Measurements from ENCODE around the gene NEDD8.

Gene NEDD8

GRCh38 chr14:24254630-24255392, 22.6 kb upstream of the NEDD8 start:
- Mint-ChIP-seq H3K4me3 (no peak overlapping the region), H3K27me3 (ENCODE audit: low read depth, poor library complexity) (peaks cover 3% of the 10 kb centered on the region), H3K27ac (no peak overlapping the region), H3K36me3 (ENCODE audit: low read depth) (no peaks in the 10 kb centered on the region), H3K4me1 (no peaks in the 10 kb centered on the region), H3K9me3 (no peaks in the 10 kb centered on the region)
- TF ChIP-seq CTCF (IDR thresholded peaks at IDR 0.05): no peak
- DNase-seq: no peak

GRCh38 chr14:24253936-24254335, 21.8 kb upstream of the NEDD8 start:
- no peak for TF ChIP-seq CTCF (IDR thresholded peaks at IDR 0.05)
- Mint-ChIP-seq H3K27ac (no peak overlapping the region), H3K36me3 (ENCODE audit: low read depth) (no peaks in the 10 kb centered on the region), H3K4me1 (no peaks in the 10 kb centered on the region), H3K4me3 (no peak overlapping the region), H3K27me3 (ENCODE audit: low read depth, poor library complexity) (peaks cover 9% of the 10 kb centered on the region), H3K9me3 (no peaks in the 10 kb centered on the region)
- DNase-seq: no peak

- DNase-seq: no peak
- no peak overlapping the region for H3K27ac Mint-ChIP-seq
- H3K36me3 Mint-ChIP-seq (ENCODE audit: low read depth): no peaks in the 10 kb centered on the region
Measured at GRCh38 chr14:24252289-24253124, 20.3 kb upstream of the NEDD8 start.

GRCh38 chr14:24251880-24252288, 19.7 kb upstream of the NEDD8 start:
- no peaks in the 10 kb centered on the region for H3K36me3 Mint-ChIP-seq (ENCODE audit: low read depth)
- H3K4me3 Mint-ChIP-seq: no peak overlapping the region
- H3K27me3 Mint-ChIP-seq (ENCODE audit: low read depth, poor library complexity): peaks cover 14% of the 10 kb centered on the region
- no peaks in the 10 kb centered on the region for H3K9me3 Mint-ChIP-seq
- H3K27ac Mint-ChIP-seq: no peak overlapping the region
- no peaks in the 10 kb centered on the region for H3K4me1 Mint-ChIP-seq
- DNase-seq: no peak
- TF ChIP-seq CTCF (IDR thresholded peaks at IDR 0.05): no peak

More at GRCh38 chr14:24252289-24253124, 20.3 kb upstream of the NEDD8 start:
- H3K4me3 Mint-ChIP-seq: no peak overlapping the region
- TF ChIP-seq CTCF (IDR thresholded peaks at IDR 0.05): no peak
- H3K4me1 Mint-ChIP-seq: no peaks in the 10 kb centered on the region
- H3K27me3 Mint-ChIP-seq (ENCODE audit: low read depth, poor library complexity): peaks cover 11% of the 10 kb centered on the region
- H3K9me3 Mint-ChIP-seq: no peaks in the 10 kb centered on the region

- no peak for TF ChIP-seq CTCF (IDR thresholded peaks at IDR 0.05)
- no peak for DNase-seq
- H3K4me3 Mint-ChIP-seq: no peak overlapping the region
- H3K27ac Mint-ChIP-seq: no peak overlapping the region
- no peaks in the 10 kb centered on the region for H3K36me3 Mint-ChIP-seq (ENCODE audit: low read depth)
- no peaks in the 10 kb centered on the region for H3K9me3 Mint-ChIP-seq
- H3K4me1 Mint-ChIP-seq: no peaks in the 10 kb centered on the region
- H3K27me3 Mint-ChIP-seq (ENCODE audit: low read depth, poor library complexity): peaks cover 22% of the 10 kb centered on the region
Measured at GRCh38 chr14:24250354-24250753, 18.2 kb upstream of the NEDD8 start.

Data from nephron progenitor cell (in vitro differentiated cells).